Activated CD4-positive, alpha-beta T cell treated with anti-CD3 and anti-CD28 coated beads for 36 hours (primary cell): Measurements from ENCODE around the gene ZSCAN31. TPM values are rescaled to one million over a fixed set of nuclear protein-coding genes. Genes with fewer than 3 reads are reported as not detected.

Source experiments
- ATAC-seq: fragments of 200-7000 bp; cut with Tn5 transposase; one replicate; pipeline ENCODE4 v1.10.0; 2021; ENCODE audit warnings: mild to moderate bottlenecking, moderate library complexity
- CTCF ChIA-PET: fragments of 350-600 bp; sonication (Branson Sonifier 250); formaldehyde crosslinking; loops from one replicate; lab custom pipeline; 2021; ENCODE audit warnings: antibody characterized with exemption; lab: Charles Lee
- POLR2A ChIA-PET: fragments of 350-600 bp; sonication (Branson Sonifier 250); formaldehyde crosslinking; loops from one replicate; lab custom pipeline; 2021; ENCODE audit warnings: antibody characterized with exemption, inconsistent platforms; lab: Charles Lee
- DNase-seq: peaks from one replicate; pipeline ENCODE4 v3.0.0-alpha.2; 2020
- H3K27ac Mint-ChIP-seq: one replicate; pipeline ENCODE4 v1.8.0; 2021; ENCODE audit warnings: mixed read lengths
- H3K27me3 Mint-ChIP-seq: one replicate; pipeline ENCODE4 v1.8.0; 2021; ENCODE audit warnings: mixed read lengths
- H3K36me3 Mint-ChIP-seq: one replicate; pipeline ENCODE4 v1.8.0; 2021; ENCODE audit warnings: low read depth, mixed read lengths
- H3K4me1 Mint-ChIP-seq: one replicate; pipeline ENCODE4 v1.8.0; 2021; ENCODE audit warnings: mixed read lengths
- H3K4me3 Mint-ChIP-seq: one replicate; pipeline ENCODE4 v1.8.0; 2021; ENCODE audit warnings: mild to moderate bottlenecking, moderate library complexity, mixed read lengths
- H3K9me3 Mint-ChIP-seq: one replicate; pipeline ENCODE4 v1.8.0; 2021; ENCODE audit warnings: low read depth, mixed read lengths
- intact Hi-C, 2 experiments: fragments of 100-400 bp; cut with DNase I in 1 of 2; cut with micrococcal nuclease in 1 of 2; formaldehyde crosslinking; loops; one replicate each; pipeline versions ENCODE4 v1.14.2 to v1.15.1; 2022 to 2024; cut with DNase I, micrococcal nuclease
- total RNA-seq, 2 experiments: library from RNA; stranded (reverse); gene quantifications; one replicate each; pipeline ENCODE4 v1.2.3, GENCODE V29; 2021

Gene ZSCAN31
- total RNA-seq, 2 experiments from 2014 or later, result 1.3 to 1.8 TPM

GRCh38 chr6:28353356-28353755 is 17.4 kb upstream of the ZSCAN31 start:
- no peak overlapping the region for H3K4me3 Mint-ChIP-seq
- no peak overlapping the region for H3K27ac Mint-ChIP-seq
- H3K36me3 Mint-ChIP-seq, result peaks cover 2% of the 10 kb centered on the region
- no peak for ATAC-seq
- DNase-seq, result no peak
- intact Hi-C loops, result loop anchor here in 1 of 2 experiments (5.0 kb wide), 1 partner anchor 536 kb away; a partner anchor contains a TSS
- ChIA-PET POLR2A (no interaction called here), CTCF (no interaction called here)
- no peaks in the 10 kb centered on the region for H3K9me3 Mint-ChIP-seq
- H3K4me1 Mint-ChIP-seq, result peaks cover 27% of the 10 kb centered on the region
- H3K27me3 Mint-ChIP-seq, result no peaks in the 10 kb centered on the region

- Mint-ChIP-seq H3K9me3 (no peaks in the 10 kb centered on the region), H3K4me1 (peaks cover 27% of the 10 kb centered on the region), H3K27ac (no peak overlapping the region), H3K36me3 (peaks cover 2% of the 10 kb centered on the region), H3K27me3 (peaks cover 6% of the 10 kb centered on the region), H3K4me3 (peak overlapping the region; percentile 96)
- intact Hi-C loops, result loop anchor here in 1 of 2 experiments (2.0 to 5.0 kb wide), 4 partner anchors 85 to 534 kb away; partner anchors contain the start of genes ZKSCAN4 and ZSCAN26
- ChIA-PET CTCF (interaction anchor here (0.6 to 1.0 kb wide), 2 partner anchors 14 to 209 kb away, joined by 3 read pairs; no protein-coding TSS in a partner anchor), POLR2A (interaction anchor here (0.7 kb wide), 1 partner anchor 218 kb away, joined by 3 read pairs; no protein-coding TSS in a partner anchor)
- DNase-seq (no peak), ATAC-seq (no peak)
Measured at GRCh38 chr6:28351493-28351925, 15.6 kb upstream of the ZSCAN31 start.

GRCh38 chr6:28351087-28351486 is 15.1 kb upstream of the ZSCAN31 start:
- peak overlapping the region; percentile 96 for H3K4me3 Mint-ChIP-seq
- H3K9me3 Mint-ChIP-seq, result no peaks in the 10 kb centered on the region
- H3K36me3 Mint-ChIP-seq, result peaks cover 2% of the 10 kb centered on the region
- CTCF ChIA-PET, result interaction anchor here (0.6 to 1.0 kb wide), 3 partner anchors 12 to 209 kb away, joined by 3 read pairs; no protein-coding TSS in a partner anchor
- ATAC-seq, result no peak
- DNase-seq, result no peak
- POLR2A ChIA-PET, result interaction anchor here (0.7 kb wide), 1 partner anchor 217 kb away, joined by 3 read pairs; no protein-coding TSS in a partner anchor
- peaks cover 27% of the 10 kb centered on the region for H3K4me1 Mint-ChIP-seq
- peaks cover 7% of the 10 kb centered on the region for H3K27me3 Mint-ChIP-seq
- H3K27ac Mint-ChIP-seq, result no peak overlapping the region
- intact Hi-C loops, result loop anchor here in 1 of 2 experiments (2.0 to 5.0 kb wide), 4 partner anchors 84 to 534 kb away; partner anchors contain the start of genes ZKSCAN4 and ZSCAN26

GRCh38 chr6:28349892-28350737 is 14.2 kb upstream of the ZSCAN31 start, which contains the start of gene ZKSCAN3:
Gene ZKSCAN3 (plus strand): TSS chr6:28349947. CDS start chr6:28359587, 9,640 bp downstream.
- ChIA-PET CTCF (interaction anchor here (0.7 to 1.1 kb wide), 4 partner anchors 11 to 580 kb away, joined by 3 to 4 read pairs (median 3); partner anchors contain the start of gene ZSCAN31), POLR2A (interaction anchor here (1.0 kb wide), 1 partner anchor 209 kb away, joined by 5 read pairs; the partner anchor contains the start of gene ZKSCAN8)
- peak; percentile 94 for DNase-seq
- peaks cover 2% of the 10 kb centered on the region for H3K36me3 Mint-ChIP-seq
- H3K4me1 Mint-ChIP-seq, result peaks cover 22% of the 10 kb centered on the region
- H3K27me3 Mint-ChIP-seq, result peaks cover 7% of the 10 kb centered on the region
- peak within 1 kb of the TSS; percentile 93 for H3K27ac Mint-ChIP-seq
- intact Hi-C loops, result loop anchor here (1.0 to 5.0 kb wide), 9 partner anchors 14 to 533 kb away; partner anchors contain the start of genes ZKSCAN4 (in 2 of the 2), ZSCAN26 (in 2 of the 2), ZSCAN31 (in 2 of the 2) and ZSCAN12 (in 1 of the 2)
- no peaks in the 10 kb centered on the region for H3K9me3 Mint-ChIP-seq
- peak; percentile 100 for ATAC-seq
- H3K4me3 Mint-ChIP-seq, result peak within 1 kb of the TSS; percentile 96

GRCh38 chr6:28349344-28349891 is 13.5 kb upstream of the ZSCAN31 start:
- Mint-ChIP-seq H3K4me3 (peak overlapping the region; percentile 96), H3K36me3 (peaks cover 2% of the 10 kb centered on the region), H3K9me3 (no peaks in the 10 kb centered on the region), H3K4me1 (peaks cover 22% of the 10 kb centered on the region), H3K27ac (peak overlapping the region; percentile 93), H3K27me3 (peaks cover 8% of the 10 kb centered on the region)
- intact Hi-C loops, result loop anchor here (1.0 to 5.0 kb wide), 6 partner anchors 13 to 268 kb away; partner anchors contain the start of genes ZSCAN31 (in 2 of the 2), ZKSCAN4 (in 1 of the 2), ZSCAN12 (in 1 of the 2) and ZSCAN16 (in 1 of the 2)
- DNase-seq, result no peak
- ChIA-PET POLR2A (interaction anchor here (1.0 kb wide), 1 partner anchor 208 kb away, joined by 5 read pairs; the partner anchor contains the start of gene ZKSCAN8), CTCF (interaction anchor here (0.9 to 1.1 kb wide), 3 partner anchors 14 to 579 kb away, joined by 3 to 4 read pairs (median 3); partner anchors contain the start of gene ZSCAN31)
- peak; percentile 5 for ATAC-seq

GRCh38 chr6:28347119-28347518 is 11.2 kb upstream of the ZSCAN31 start:
- DNase-seq (no peak), ATAC-seq (no peak)
- H3K27me3 Mint-ChIP-seq, result peaks cover 11% of the 10 kb centered on the region
- peaks cover 2% of the 10 kb centered on the region for H3K36me3 Mint-ChIP-seq
- ChIA-PET CTCF (no interaction called here), POLR2A (no interaction called here)
- no peak overlapping the region for H3K4me3 Mint-ChIP-seq
- H3K27ac Mint-ChIP-seq, result no peak overlapping the region
- intact Hi-C loops, result loop anchor here in 1 of 2 experiments (5.0 kb wide), 1 partner anchor 95 kb away; the partner anchor contains the start of gene ZKSCAN4
- peaks cover 19% of the 10 kb centered on the region for H3K4me1 Mint-ChIP-seq
- no peaks in the 10 kb centered on the region for H3K9me3 Mint-ChIP-seq

- Mint-ChIP-seq H3K27me3 (peaks cover 13% of the 10 kb centered on the region), H3K4me3 (no peak overlapping the region), H3K36me3 (peaks cover 2% of the 10 kb centered on the region), H3K27ac (no peak overlapping the region), H3K9me3 (peaks cover 8% of the 10 kb centered on the region), H3K4me1 (peaks cover 6% of the 10 kb centered on the region)
- CTCF ChIA-PET, result no interaction called here
- DNase-seq (no peak), ATAC-seq (no peak)
- intact Hi-C loops, result loop anchor here in 1 of 2 experiments (5.0 kb wide), 1 partner anchor 93 kb away; the partner anchor contains the start of gene ZKSCAN4
- POLR2A ChIA-PET, result no interaction called here
Measured at GRCh38 chr6:28345201-28345600, 9.3 kb upstream of the ZSCAN31 start.

GRCh38 chr6:28343898-28344677 is 8.1 kb upstream of the ZSCAN31 start:
- CTCF ChIA-PET, result interaction anchor here (0.6 kb wide), 1 partner anchor 153 kb away, joined by 3 read pairs; no protein-coding TSS in a partner anchor
- Mint-ChIP-seq H3K4me3 (no peak overlapping the region), H3K27me3 (peaks cover 14% of the 10 kb centered on the region), H3K27ac (no peak overlapping the region), H3K4me1 (peaks cover 3% of the 10 kb centered on the region), H3K9me3 (peaks cover 14% of the 10 kb centered on the region), H3K36me3 (no peaks in the 10 kb centered on the region)
- intact Hi-C loops, result no loop called here
- no peak for ATAC-seq
- no peak for DNase-seq
- POLR2A ChIA-PET, result no interaction called here

- Mint-ChIP-seq H3K27me3 (peaks cover 7% of the 10 kb centered on the region), H3K27ac (no peak overlapping the region), H3K4me1 (peaks cover 3% of the 10 kb centered on the region), H3K9me3 (peaks cover 14% of the 10 kb centered on the region), H3K36me3 (no peaks in the 10 kb centered on the region), H3K4me3 (no peak overlapping the region)
- CTCF ChIA-PET, result no interaction called here
- POLR2A ChIA-PET, result no interaction called here
- intact Hi-C loops, result no loop called here
- no peak for ATAC-seq
- DNase-seq, result no peak
Measured at GRCh38 chr6:28340310-28341095, 4.6 kb upstream of the ZSCAN31 start.
